H9 (cell line): ENCODE measurements around the gene TSPAN2. TPM values are rescaled to one million over a fixed set of nuclear protein-coding genes. Genes with fewer than 3 reads are reported as not detected.

Source experiments
- DNase-seq: peaks from one replicate; pipeline ENCODE4 v3.0.0-alpha.2; 2017
- H2AFZ ChIP-seq: one replicate; pipeline ENCODE4 v1.6.1; 2013; ENCODE audit warnings: mild to moderate bottlenecking, low read length, control low read depth, moderate library complexity
- H2AK5ac ChIP-seq: 2 replicates; pipeline ENCODE4 v1.6.1; 2013; ENCODE audit warnings: low read length, control low read depth, mixed read lengths; ENCODE audit not compliant: insufficient read length
- H2BK120ac ChIP-seq: one replicate; pipeline ENCODE4 v1.6.1; 2013; ENCODE audit warnings: low read depth, mild to moderate bottlenecking, low read length, control low read depth, inconsistent platforms; ENCODE audit not compliant: poor library complexity, severe bottlenecking
- H2BK12ac ChIP-seq: 2 replicates; pipeline ENCODE4 v1.6.1; 2013; ENCODE audit warnings: low read length, control low read depth, mixed read lengths, low read depth; ENCODE audit not compliant: insufficient read length
- H2BK15ac ChIP-seq: 2 replicates; pipeline ENCODE4 v1.6.1; 2013; ENCODE audit warnings: low read depth, low read length, control low read depth
- H2BK20ac ChIP-seq: one replicate; pipeline ENCODE4 v1.6.1; 2013; ENCODE audit warnings: low read depth, mild to moderate bottlenecking, low read length, control low read depth, inconsistent platforms; ENCODE audit not compliant: poor library complexity, severe bottlenecking
- H2BK5ac ChIP-seq: 2 replicates; pipeline ENCODE4 v1.6.1; 2013; ENCODE audit warnings: low read length, control low read depth, mixed read lengths; ENCODE audit not compliant: insufficient read length
- H3K14ac ChIP-seq: 2 replicates; pipeline ENCODE4 v1.6.1; 2013; ENCODE audit warnings: low read length, control low read depth; ENCODE audit not compliant: insufficient read depth
- H3K18ac ChIP-seq: 2 replicates; pipeline ENCODE4 v1.6.1; 2013; ENCODE audit warnings: low read depth, mild to moderate bottlenecking, mixed read lengths, low read length, control low read depth; ENCODE audit not compliant: insufficient read length
- H3K23ac ChIP-seq: 2 replicates; pipeline ENCODE4 v1.6.1; 2013; ENCODE audit warnings: low read length, control low read depth, mixed read lengths, low read depth; ENCODE audit not compliant: insufficient read length
- H3K23me2 ChIP-seq: 2 replicates; pipeline ENCODE4 v1.6.1; 2013; ENCODE audit warnings: low read depth, mild to moderate bottlenecking, mixed read lengths, low read length, control low read depth; ENCODE audit not compliant: insufficient read length, poor library complexity, severe bottlenecking
- H3K27ac ChIP-seq: 2 replicates; pipeline ENCODE4 v1.5.1; 2013; ENCODE audit warnings: low read length, control low read depth, mixed read lengths, low read depth; ENCODE audit not compliant: insufficient read length
- H3K27me3 ChIP-seq: 2 replicates; pipeline ENCODE4 v1.6.1; 2013; ENCODE audit warnings: low read length, control low read depth, inconsistent platforms; ENCODE audit not compliant: insufficient read depth
- H3K4ac ChIP-seq: 2 replicates; pipeline ENCODE4 v1.6.1; 2013; ENCODE audit warnings: low read depth, mild to moderate bottlenecking, control low read depth, inconsistent platforms, low read length, moderate library complexity
- H3K4me1 ChIP-seq: 2 replicates; pipeline ENCODE4 v1.6.1; 2013; ENCODE audit warnings: low read length, control low read depth, inconsistent platforms; ENCODE audit not compliant: insufficient read depth
- H3K4me2 ChIP-seq: 2 replicates; pipeline ENCODE4 v1.6.1; 2013; ENCODE audit warnings: low read length, control low read depth, mixed read lengths; ENCODE audit not compliant: insufficient read length, insufficient read depth
- H3K56ac ChIP-seq: 2 replicates; pipeline ENCODE4 v1.6.1; 2013; ENCODE audit warnings: low read depth, mild to moderate bottlenecking, mixed read lengths, low read length, control low read depth; ENCODE audit not compliant: insufficient read length
- H3K79me1 ChIP-seq: 2 replicates; pipeline ENCODE4 v1.6.1; 2013; ENCODE audit warnings: low read depth, mild to moderate bottlenecking, moderate library complexity, low read length, control low read depth, inconsistent platforms; ENCODE audit not compliant: insufficient read depth, poor library complexity, severe bottlenecking
- H3K79me2 ChIP-seq: 2 replicates; pipeline ENCODE4 v1.6.1; 2013; ENCODE audit warnings: low read length, control low read depth, inconsistent platforms; ENCODE audit not compliant: insufficient read depth
- H3K9ac ChIP-seq: 2 replicates; pipeline ENCODE4 v1.6.1; 2013; ENCODE audit warnings: low read length, control low read depth, mixed read lengths; ENCODE audit not compliant: insufficient read length; ENCODE audit errors: extremely low read depth
- H3K9me3 ChIP-seq: one replicate; pipeline ENCODE4 v1.6.1; 2013; ENCODE audit warnings: low read depth, low read length, inconsistent platforms; ENCODE audit not compliant: control insufficient read depth
- H3T11ph ChIP-seq: one replicate; pipeline ENCODE4 v1.6.1; 2013; ENCODE audit warnings: mild to moderate bottlenecking, low read length, control low read depth, inconsistent platforms
- H4K20me1 ChIP-seq: one replicate; pipeline ENCODE4 v1.6.1; 2013; ENCODE audit not compliant: control insufficient read depth, insufficient read length, insufficient read depth
- H4K5ac ChIP-seq: 2 replicates; pipeline ENCODE4 v1.6.1; 2013; ENCODE audit warnings: low read depth, mild to moderate bottlenecking, mixed read lengths, low read length, control low read depth; ENCODE audit not compliant: insufficient read length
- H4K8ac ChIP-seq: replicated peaks from 2 replicates; pipeline ENCODE4 v1.6.1; 2013; ENCODE audit warnings: low read length, control low read depth, mixed read lengths, low read depth; ENCODE audit not compliant: insufficient read length
- H4K91ac ChIP-seq: 2 replicates; pipeline ENCODE4 v1.6.1; 2013; ENCODE audit warnings: low read depth, mild to moderate bottlenecking, moderate library complexity, mixed read lengths, low read length, control low read depth; ENCODE audit not compliant: insufficient read length
- H3K27ac Mint-ChIP-seq, 3 experiments: 2 replicates in 2 of 3; 3 replicates in 1 of 3; pipeline ENCODE4 v1.8.0; 2020 to 2021; ENCODE audit warnings: mixed read lengths in 3 of 3, mild to moderate bottlenecking in 1 of 3, moderate library complexity in 1 of 3
- H3K27me3 Mint-ChIP-seq: 2 replicates; pipeline ENCODE4 v1.8.0; 2021; ENCODE audit warnings: low read depth, mild to moderate bottlenecking, moderate library complexity, mixed read lengths
- H3K36me3 Mint-ChIP-seq, 3 experiments: 2 replicates in 2 of 3; 3 replicates in 1 of 3; pipeline ENCODE4 v1.8.0; 2020 to 2021; ENCODE audit warnings: low read depth in 3 of 3, mixed read lengths in 3 of 3; ENCODE audit not compliant: insufficient read depth in 1 of 3
- H3K4me1 Mint-ChIP-seq, 2 experiments: 2 replicates each; pipeline ENCODE4 v1.8.0; 2020; ENCODE audit warnings: mixed read lengths in 2 of 2
- H3K4me3 Mint-ChIP-seq, 2 experiments: 2 replicates in 1 of 2; 3 replicates in 1 of 2; pipeline ENCODE4 v1.8.0; 2020 to 2021; ENCODE audit warnings: mild to moderate bottlenecking in 2 of 2, mixed read lengths in 2 of 2, moderate library complexity in 1 of 2
- H3K9me3 Mint-ChIP-seq, 2 experiments: 2 replicates in 1 of 2; 3 replicates in 1 of 2; pipeline ENCODE4 v1.8.0; 2020; ENCODE audit warnings: mild to moderate bottlenecking in 2 of 2, mixed read lengths in 2 of 2, moderate library complexity in 1 of 2
- WGBS: extraction: QIAGEN DNeasy Blood & Tissue Kit; methylation state at CpG from one replicate; pipeline ENCODE4 v1.1.7; 2013; ENCODE audit warnings: missing lambda C conversion rate, low lambda C conversion rate, mixed read lengths; ENCODE audit not compliant: insufficient read length; ENCODE audit errors: extremely low coverage; 5-methylcytosine and 5-hydroxymethylcytosine counted together
- total RNA-seq: library from RNA; stranded (reverse); gene quantifications from 2 replicates; pipeline ENCODE4 v1.2.1, GENCODE V29; 2021
- TF ChIP-seq, protein P1 (sequence below): fragments of 200-600 bp; sonication (generic); conservative IDR thresholded peaks from 3 replicates; pipeline ENCODE4 v1.8.0; 2021; ENCODE audit warnings: antibody characterized with exemption, mild to moderate bottlenecking

Gene TSPAN2
- total RNA-seq, 1 experiment from 2014 or later: 10.8 TPM

DNA sequence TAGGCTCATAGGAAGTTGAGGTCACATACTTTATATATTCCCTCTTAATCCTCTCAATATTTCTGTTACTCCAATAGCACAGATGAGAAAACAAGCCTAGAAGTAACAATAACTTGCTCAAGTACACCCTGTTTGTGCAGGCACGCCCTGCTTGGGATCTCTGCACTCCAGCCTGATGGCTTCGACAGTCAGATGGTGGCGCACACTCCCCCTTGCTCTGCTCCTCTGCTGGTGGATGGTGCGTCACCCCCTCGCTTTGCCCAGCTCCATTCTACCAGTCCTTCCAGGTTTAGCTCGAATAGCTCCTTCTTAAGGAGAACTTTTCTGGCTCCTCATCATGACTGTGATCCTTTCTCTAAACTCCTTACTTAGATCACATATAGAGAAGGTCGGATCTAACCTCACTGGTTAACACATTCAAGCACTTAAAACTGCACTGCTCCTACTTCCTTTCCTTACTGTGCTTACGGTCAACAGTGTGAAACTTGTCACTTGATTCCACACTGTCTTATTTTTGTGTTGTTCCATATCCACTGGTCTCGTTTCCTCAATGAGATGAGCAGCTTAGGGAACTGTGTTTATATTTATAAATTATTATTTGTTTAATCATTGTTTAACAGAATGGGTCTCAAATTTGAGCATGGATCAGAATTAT, 3.0 kb downstream of the TSPAN2 start:
- Histone ChIP-seq H3K4me1 (peaks cover 3% of the 10 kb centered on the region; the same call in 1 of the 2 replicates), H2AK5ac (peak overlapping the region; percentile 28), H4K20me1 (no peaks in the 10 kb centered on the region), H3K9ac (no peak overlapping the region), H3K23ac (no peak overlapping the region), H3K4ac (no peak overlapping the region), H2BK120ac (no peak overlapping the region), H4K5ac (no peak overlapping the region), H3K79me2 (no peaks in the 10 kb centered on the region), H3K23me2 (peaks cover 10% of the 10 kb centered on the region), H2BK20ac (no peak overlapping the region), H2AFZ (no peak overlapping the region), H2BK12ac (no peak overlapping the region), H3K9me3 (no peaks in the 10 kb centered on the region), H3K14ac (no peak overlapping the region), H3K56ac (no peak overlapping the region), H3K27me3 (no peaks in the 10 kb centered on the region), H3K79me1 (no peaks in the 10 kb centered on the region), H2BK15ac (no peak overlapping the region), H4K91ac (no peak overlapping the region), H3K4me2 (no peak overlapping the region), H3T11ph (no peak overlapping the region), H3K18ac (no peak overlapping the region), H2BK5ac (no peak overlapping the region), H3K27ac (no peak overlapping the region), H4K8ac (no peak overlapping the region)
- TF ChIP-seq, protein P1, sequence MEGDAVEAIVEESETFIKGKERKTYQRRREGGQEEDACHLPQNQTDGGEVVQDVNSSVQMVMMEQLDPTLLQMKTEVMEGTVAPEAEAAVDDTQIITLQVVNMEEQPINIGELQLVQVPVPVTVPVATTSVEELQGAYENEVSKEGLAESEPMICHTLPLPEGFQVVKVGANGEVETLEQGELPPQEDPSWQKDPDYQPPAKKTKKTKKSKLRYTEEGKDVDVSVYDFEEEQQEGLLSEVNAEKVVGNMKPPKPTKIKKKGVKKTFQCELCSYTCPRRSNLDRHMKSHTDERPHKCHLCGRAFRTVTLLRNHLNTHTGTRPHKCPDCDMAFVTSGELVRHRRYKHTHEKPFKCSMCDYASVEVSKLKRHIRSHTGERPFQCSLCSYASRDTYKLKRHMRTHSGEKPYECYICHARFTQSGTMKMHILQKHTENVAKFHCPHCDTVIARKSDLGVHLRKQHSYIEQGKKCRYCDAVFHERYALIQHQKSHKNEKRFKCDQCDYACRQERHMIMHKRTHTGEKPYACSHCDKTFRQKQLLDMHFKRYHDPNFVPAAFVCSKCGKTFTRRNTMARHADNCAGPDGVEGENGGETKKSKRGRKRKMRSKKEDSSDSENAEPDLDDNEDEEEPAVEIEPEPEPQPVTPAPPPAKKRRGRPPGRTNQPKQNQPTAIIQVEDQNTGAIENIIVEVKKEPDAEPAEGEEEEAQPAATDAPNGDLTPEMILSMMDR: no peak
- WGBS: no CpG with 5 or more reads among the region's 9 CpGs
- Mint-ChIP-seq H3K4me1 (peaks cover 39 to 46% of the 10 kb centered on the region in 2 experiments), H3K27ac (no peak overlapping the region), H3K9me3 (no peaks in the 10 kb centered on the region; a peak in 1 of 5 replicates), H3K27me3 (peaks cover 16% of the 10 kb centered on the region), H3K36me3 (no peaks in the 10 kb centered on the region; a peak in 1 of 7 replicates), H3K4me3 (no peak overlapping the region)
- DNase-seq: no peak
